ENCODE measurements around the gene ANKS1B.

DNA sequence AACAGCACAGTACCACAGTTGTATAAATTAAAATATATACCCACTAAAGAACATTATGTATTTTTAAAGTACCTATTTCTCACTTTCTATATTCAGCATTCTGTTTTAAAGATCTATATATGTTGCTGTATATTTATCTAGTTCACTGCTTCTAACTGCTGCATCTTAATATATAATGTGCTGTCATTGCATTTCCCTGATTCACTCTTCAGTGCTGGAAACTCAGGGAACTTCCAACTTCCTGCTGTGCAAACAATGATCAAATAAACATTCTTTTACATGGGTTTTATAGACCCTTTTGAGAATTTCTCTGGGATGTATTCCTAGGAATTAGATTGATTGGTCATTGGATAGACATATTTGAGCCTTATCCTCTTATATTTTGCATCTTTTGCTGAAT, 960.5 kb downstream of the ANKS1B start:
- no peak for TF ChIP-seq CTCF (IDR thresholded peaks at IDR 0.05)
- TF ChIP-seq POLR2A (IDR thresholded peaks at IDR 0.05), result no peak

All from Peyer's patch (tissue), 4 donors.